ENCODE measurements around the gene PGA5. TPM values are rescaled to one million over a fixed set of nuclear protein-coding genes. Genes with fewer than 3 reads are reported as not detected.

PGA5 gene
- total RNA-seq, 3 donors from 2014 or later (not counting 1 experiment from before 2014, with no cell fraction given) = not detected

DNA sequence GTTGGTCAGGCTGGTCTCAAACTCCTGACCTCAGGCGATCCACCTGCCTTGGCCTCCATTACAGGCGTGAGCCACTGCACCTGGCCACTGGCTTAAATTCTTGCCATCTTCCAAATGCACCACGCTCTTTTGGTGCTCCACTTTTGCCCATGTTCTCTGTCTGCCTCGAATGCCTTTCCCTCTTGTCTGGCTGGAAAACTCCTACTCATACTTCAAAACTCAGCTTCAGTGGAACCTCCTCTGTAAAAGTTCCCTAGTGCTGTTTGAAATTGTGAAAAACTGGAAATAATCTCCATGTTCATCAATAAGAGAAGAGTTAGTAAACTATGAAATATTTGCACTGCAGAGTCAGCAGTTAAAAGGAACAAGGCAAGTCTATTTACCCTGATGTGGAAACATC lies 42.6 kb downstream of the PGA5 start:
- TF ChIP-seq, protein P1, sequence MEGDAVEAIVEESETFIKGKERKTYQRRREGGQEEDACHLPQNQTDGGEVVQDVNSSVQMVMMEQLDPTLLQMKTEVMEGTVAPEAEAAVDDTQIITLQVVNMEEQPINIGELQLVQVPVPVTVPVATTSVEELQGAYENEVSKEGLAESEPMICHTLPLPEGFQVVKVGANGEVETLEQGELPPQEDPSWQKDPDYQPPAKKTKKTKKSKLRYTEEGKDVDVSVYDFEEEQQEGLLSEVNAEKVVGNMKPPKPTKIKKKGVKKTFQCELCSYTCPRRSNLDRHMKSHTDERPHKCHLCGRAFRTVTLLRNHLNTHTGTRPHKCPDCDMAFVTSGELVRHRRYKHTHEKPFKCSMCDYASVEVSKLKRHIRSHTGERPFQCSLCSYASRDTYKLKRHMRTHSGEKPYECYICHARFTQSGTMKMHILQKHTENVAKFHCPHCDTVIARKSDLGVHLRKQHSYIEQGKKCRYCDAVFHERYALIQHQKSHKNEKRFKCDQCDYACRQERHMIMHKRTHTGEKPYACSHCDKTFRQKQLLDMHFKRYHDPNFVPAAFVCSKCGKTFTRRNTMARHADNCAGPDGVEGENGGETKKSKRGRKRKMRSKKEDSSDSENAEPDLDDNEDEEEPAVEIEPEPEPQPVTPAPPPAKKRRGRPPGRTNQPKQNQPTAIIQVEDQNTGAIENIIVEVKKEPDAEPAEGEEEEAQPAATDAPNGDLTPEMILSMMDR (IDR thresholded peaks at IDR 0.05) = no peak
- intact Hi-C loops (cut with micrococcal nuclease) = no loop called here
- Histone ChIP-seq H3K36me3 (ENCODE audit: control insufficient read depth, insufficient read depth, low read length) (no peaks in the 10 kb centered on the region), H3K4me3 (ENCODE audit: low read length) (no peak overlapping the region), H3K4me1 (ENCODE audit: control insufficient read depth, insufficient read depth, low read length) (no peaks in the 10 kb centered on the region), H3K9me3 (ENCODE audit: control insufficient read depth, insufficient read depth, low read length) (no peaks in the 10 kb centered on the region), H3K27me3 (ENCODE audit: control insufficient read depth, insufficient read depth, low read length) (no peaks in the 10 kb centered on the region), H3K27ac (ENCODE audit: low read length) (no peak overlapping the region)
- H3K4me3 Mint-ChIP-seq = no peak overlapping the region
- no peaks in the 10 kb centered on the region for H3K9me3 Mint-ChIP-seq
- WGBS (ENCODE audit: insufficient coverage) = 96% methylated on average over 4 of the region's 4 CpGs
- H3K27me3 Mint-ChIP-seq (ENCODE audit: low read depth in 2 of 2) = no peaks in the 10 kb centered on the region
- no peaks in the 10 kb centered on the region for H3K4me1 Mint-ChIP-seq
- H3K36me3 Mint-ChIP-seq = no peaks in the 10 kb centered on the region
- ATAC-seq (no peak), DNase-seq (no peak)
- no peak overlapping the region for H3K27ac Mint-ChIP-seq

DNA sequence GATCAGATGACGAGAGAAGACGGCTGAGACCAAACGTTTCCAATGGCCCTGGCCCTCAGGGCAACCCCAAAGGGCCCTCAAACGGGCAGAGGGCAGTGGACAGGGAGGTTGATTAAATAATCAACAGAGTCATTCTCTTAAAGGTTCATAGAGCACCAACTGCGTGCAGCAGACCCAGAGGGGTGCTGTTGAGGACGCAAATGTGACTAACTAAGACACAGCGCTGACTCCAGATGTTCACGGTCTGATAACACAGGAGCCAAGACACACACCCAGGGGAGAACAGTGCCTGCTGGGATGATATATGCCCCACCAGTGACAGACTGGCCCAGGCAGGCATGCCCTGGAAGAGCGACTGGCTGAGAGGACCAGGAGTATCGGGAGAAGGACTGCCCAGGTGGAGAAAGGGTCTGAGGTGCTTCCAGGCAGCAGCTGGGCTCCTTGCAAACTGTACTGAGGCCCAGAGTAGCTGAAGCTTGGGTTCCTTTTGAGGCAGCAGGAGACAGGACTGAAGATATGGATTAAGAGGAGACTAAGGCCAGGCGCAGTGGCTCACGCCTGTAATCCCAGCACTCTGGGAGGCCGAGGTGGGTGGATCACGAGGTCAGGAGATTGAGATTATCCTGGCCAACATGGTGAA lies 46.5 kb downstream of the PGA5 start:
- H3K4me1 ChIP-seq (ENCODE audit: control insufficient read depth, insufficient read depth, low read length) = no peaks in the 10 kb centered on the region
- H3K27ac ChIP-seq (ENCODE audit: low read length) = no peak overlapping the region
- ATAC-seq (no peak), DNase-seq (no peak)
- H3K36me3 ChIP-seq (ENCODE audit: control insufficient read depth, insufficient read depth, low read length) = no peaks in the 10 kb centered on the region
- H3K27me3 ChIP-seq (ENCODE audit: control insufficient read depth, insufficient read depth, low read length) = peaks cover under 1% of the 10 kb centered on the region
- no peaks in the 10 kb centered on the region for H3K36me3 Mint-ChIP-seq
- peaks cover 0 to 4% of the 10 kb centered on the region in 2 donors for H3K27me3 Mint-ChIP-seq (ENCODE audit: low read depth in 2 of 2)
- H3K4me1 Mint-ChIP-seq = no peaks in the 10 kb centered on the region
- no peaks in the 10 kb centered on the region for H3K9me3 ChIP-seq (ENCODE audit: control insufficient read depth, insufficient read depth, low read length)
- H3K9me3 Mint-ChIP-seq = no peaks in the 10 kb centered on the region
- TF ChIP-seq, protein P1 (IDR thresholded peaks at IDR 0.05) = no peak
- WGBS (ENCODE audit: insufficient coverage) = 88% methylated on average over 14 of the region's 14 CpGs
- H3K4me3 ChIP-seq (ENCODE audit: low read length) = no peak overlapping the region
- H3K27ac Mint-ChIP-seq = no peak overlapping the region
- no peak overlapping the region for H3K4me3 Mint-ChIP-seq
- intact Hi-C loops (cut with micrococcal nuclease) = no loop called here

DNA sequence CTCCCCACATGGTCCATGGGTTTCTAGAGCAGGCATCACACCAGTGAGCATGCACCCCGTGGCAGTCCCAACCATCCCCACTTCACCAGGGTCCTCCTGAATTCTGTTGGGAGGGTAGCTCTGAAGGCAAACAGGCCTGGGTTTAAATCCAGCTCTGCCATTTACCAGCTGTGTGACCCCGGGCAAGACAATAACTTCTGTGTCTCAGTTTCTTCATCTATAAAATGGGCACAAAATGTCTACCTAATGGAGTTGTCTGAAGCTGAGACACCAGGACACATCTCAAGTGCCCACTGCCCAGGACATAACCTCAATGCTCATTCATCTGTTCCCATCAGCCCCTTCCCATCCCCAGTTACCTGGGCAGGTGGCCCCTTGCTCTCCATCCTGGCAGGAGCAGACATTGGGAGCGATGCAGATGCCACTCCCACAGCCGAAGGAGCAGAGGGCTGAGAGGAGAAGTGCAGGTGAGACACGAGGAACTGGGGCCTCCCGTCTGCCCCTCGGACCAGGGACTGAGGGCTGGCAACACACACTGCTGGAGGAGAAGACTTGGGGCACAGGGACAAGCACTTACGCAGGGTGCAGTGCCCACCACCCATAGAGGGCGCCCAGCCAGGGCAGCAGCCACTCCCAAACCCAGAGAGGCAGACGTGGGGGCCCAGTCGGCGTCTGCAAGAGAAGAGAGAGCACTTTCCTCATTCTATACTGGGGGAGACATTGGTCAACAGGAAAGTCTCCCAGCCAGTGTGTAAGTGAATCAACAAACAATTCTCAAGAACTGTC lies 50.1 kb downstream of the PGA5 start:
- H3K36me3 Mint-ChIP-seq = no peaks in the 10 kb centered on the region
- Histone ChIP-seq H3K27ac (ENCODE audit: low read length) (no peak overlapping the region), H3K4me3 (ENCODE audit: low read length) (no peak overlapping the region), H3K27me3 (ENCODE audit: control insufficient read depth, insufficient read depth, low read length) (peaks cover 9% of the 10 kb centered on the region), H3K36me3 (ENCODE audit: control insufficient read depth, insufficient read depth, low read length) (no peaks in the 10 kb centered on the region), H3K4me1 (ENCODE audit: control insufficient read depth, insufficient read depth, low read length) (peaks cover 22% of the 10 kb centered on the region), H3K9me3 (ENCODE audit: control insufficient read depth, insufficient read depth, low read length) (no peaks in the 10 kb centered on the region)
- H3K4me1 Mint-ChIP-seq = peaks cover 9 to 15% of the 10 kb centered on the region in 2 donors
- ATAC-seq (no peak), DNase-seq (no peak)
- H3K9me3 Mint-ChIP-seq = no peaks in the 10 kb centered on the region
- TF ChIP-seq, protein P1 (IDR thresholded peaks at IDR 0.05) = no peak
- peaks cover 0 to 15% of the 10 kb centered on the region in 2 donors for H3K27me3 Mint-ChIP-seq (ENCODE audit: low read depth in 2 of 2)
- no peak overlapping the region for H3K27ac Mint-ChIP-seq
- intact Hi-C loops (cut with micrococcal nuclease) = no loop called here
- 87% methylated on average over 12 of the region's 12 CpGs for WGBS (ENCODE audit: insufficient coverage)
- no peak overlapping the region for H3K4me3 Mint-ChIP-seq
